Umbilical cord (tissue), 2 donors: ENCODE data around the gene PRDM11. TPM values are rescaled to one million over a fixed set of nuclear protein-coding genes. Genes with fewer than 3 reads are reported as not detected.
A peak's percentile ranks its signal among the peaks of the same experiment; 100 is the strongest.

ENCODE experiments used
- DNase-seq: peaks from one replicate; pipeline ENCODE4 v3.0.0-alpha.2; 2015; ENCODE audit warnings: low spot score
- total RNA-seq: library from RNA; depleted of rRNA; stranded (reverse); fragments of >200 nt; gene quantifications from one replicate; pipeline ENCODE4 v1.2.3, GENCODE V29; 2014; ENCODE audit warnings: low replicate concordance; ENCODE audit not compliant: insufficient read depth

The PRDM11 gene
- total RNA-seq, 1 donor from 2014 or later: 14.2 TPM

DNA sequence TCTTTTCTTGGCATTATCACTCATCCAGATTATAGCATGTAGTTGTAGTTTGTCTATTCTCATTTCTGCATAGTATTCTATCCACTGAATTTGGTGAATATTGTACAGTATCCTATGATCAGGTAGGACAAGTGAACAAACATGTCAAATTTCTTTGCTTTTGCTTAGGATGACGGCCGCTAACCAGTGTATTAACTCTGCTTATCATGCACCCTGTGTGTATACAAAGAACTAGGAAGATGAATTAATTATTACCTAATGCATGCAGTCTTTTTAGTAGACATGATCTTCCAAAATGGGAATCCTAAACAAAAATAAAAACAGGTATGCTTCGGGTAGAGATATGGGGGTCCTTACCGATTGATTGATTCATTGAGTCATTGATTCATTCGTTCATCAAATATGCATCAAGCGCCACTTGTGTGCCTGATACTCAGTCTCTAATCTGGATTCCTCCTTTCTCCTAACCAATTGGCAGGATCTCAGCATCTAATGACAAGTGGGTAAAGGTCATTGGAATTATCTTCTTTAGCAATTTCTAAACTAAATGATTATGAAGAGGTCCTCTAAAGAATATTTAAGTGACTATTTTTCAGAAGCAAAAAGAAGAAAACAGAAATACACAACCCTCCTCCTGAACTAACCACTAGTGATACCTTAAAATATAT is 27.9 kb downstream of the PRDM11 start:
- DNase-seq: no peak

DNA sequence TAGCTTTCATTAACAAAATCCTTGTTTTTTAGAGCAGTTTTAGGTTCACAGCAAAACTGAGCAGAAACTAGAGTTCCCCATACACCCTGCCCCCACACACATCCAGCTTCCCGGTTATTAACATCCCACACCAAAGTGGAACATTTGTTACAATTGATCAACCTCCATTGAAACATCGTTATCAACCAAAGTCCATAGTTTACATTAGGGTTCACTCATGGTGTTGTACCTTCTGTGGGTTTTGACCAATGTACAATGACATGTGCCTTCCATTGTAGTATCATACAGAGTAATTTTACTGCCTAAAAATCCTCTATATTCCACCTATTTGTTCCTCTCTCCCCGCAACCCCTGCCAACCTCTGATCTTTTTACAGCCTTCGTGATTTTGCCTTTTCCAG is 28.5 kb downstream of the PRDM11 start:
- DNase-seq: no peak

DNA sequence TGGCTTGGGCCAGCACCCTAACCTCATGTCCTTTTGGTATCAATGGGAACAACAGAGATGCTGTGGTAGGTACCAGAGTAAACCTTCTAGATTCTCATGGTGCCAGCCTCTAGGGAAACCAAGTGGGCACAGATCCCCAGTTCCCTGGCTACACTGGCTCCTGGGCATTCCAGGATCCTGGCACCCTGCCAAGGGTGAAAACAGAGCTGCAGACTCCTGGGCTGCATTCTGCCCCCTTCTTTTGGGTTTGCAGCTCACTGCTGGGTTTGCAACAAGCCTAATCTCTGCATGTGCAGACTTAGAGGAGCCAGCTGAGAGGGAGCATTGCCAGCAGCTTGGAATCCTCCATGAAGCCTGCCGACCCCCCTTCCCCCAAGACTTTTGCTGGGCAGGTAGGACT is 30.6 kb downstream of the PRDM11 start:
- no peak for DNase-seq

DNA sequence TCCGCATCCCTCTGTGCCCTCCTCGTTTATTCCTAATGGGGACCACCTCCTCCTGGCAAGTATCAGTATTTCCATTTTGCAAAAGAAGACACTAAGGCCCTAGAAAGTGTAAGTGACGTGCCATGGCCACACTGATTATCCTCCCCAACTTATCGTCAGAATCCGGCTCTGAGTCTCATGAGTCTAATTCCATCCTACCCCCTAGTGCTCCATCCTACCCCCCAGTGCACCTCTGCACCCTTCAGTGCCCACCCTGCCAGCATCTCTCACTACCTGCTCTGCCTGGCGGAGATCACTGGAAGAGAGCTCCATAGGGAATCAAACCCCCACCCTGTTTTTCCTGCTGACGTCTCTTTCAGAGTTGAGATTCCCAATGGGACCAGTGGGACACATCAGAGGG is 31.8 kb downstream of the PRDM11 start:
- no peak for DNase-seq

DNA sequence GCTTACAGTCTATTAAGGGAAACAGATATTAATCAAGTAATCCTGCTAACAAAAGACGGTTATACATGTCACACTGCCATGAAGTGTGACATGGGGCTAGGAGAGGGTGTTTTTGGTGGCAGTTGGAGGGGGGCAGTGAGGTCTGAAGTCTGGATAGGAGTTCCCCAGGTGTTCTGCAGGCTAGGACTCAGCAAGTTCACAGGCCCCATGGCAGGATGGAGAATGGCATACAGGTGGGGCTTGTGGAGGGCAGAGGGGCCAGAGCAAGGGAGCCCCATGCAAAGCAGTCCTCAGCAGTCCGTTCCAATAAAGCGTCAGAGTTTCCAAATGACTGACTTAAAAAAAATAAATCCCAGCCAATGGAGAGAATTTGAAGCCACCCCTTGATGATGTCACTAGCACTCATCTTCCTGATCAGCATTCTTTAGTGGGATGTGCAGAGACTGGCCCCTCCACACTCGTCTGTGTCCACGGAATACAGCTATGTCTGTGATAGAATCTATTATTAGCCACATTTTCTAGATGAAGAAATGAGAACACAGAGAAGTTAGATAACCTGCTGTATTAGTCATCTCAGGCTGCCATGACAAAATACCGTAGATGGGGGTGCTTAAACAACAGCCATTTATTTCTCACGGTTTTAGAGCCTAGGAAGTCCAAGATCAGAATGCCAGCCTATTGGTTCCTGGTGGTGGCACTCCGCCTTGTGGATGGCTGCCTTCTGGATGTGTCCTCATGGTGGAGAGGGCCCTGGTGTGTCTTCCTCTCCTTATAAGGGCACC is 32.6 kb downstream of the PRDM11 start:
- peak; percentile 61 for DNase-seq

DNA sequence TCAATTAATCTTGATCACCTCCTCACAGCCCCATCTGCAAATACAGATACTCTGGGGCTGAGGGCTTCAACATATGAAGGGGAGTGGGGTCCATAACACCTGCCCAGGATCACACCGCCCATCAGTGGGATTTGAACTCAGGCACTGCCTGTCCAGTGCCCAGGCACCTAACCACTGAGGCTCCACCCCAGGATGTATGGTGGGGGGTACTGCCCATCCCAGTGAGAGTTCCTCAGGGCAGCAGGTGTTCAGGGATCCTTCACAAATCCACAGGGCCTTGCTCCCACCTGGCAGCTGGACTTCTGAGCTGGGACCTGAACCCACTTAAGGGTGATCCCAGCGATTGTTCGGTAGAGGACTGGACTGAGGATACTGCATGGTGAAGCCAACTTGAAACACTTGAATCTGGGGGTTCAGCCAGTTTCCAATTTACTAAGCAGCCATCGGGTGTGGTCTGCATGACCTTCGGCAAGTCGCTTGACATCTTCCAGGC is 33.3 kb downstream of the PRDM11 start:
- no peak for DNase-seq

- DNase-seq: peak; percentile 82
Measured at GRCh38 chr11:45180179-45180847, 33.9 kb downstream of the PRDM11 start.

- no peak for DNase-seq
Measured at GRCh38 chr11:45180848-45181192, 34.4 kb downstream of the PRDM11 start.

- DNase-seq: peak; percentile 48
Measured at GRCh38 chr11:45181193-45181888, 34.9 kb downstream of the PRDM11 start.

DNA sequence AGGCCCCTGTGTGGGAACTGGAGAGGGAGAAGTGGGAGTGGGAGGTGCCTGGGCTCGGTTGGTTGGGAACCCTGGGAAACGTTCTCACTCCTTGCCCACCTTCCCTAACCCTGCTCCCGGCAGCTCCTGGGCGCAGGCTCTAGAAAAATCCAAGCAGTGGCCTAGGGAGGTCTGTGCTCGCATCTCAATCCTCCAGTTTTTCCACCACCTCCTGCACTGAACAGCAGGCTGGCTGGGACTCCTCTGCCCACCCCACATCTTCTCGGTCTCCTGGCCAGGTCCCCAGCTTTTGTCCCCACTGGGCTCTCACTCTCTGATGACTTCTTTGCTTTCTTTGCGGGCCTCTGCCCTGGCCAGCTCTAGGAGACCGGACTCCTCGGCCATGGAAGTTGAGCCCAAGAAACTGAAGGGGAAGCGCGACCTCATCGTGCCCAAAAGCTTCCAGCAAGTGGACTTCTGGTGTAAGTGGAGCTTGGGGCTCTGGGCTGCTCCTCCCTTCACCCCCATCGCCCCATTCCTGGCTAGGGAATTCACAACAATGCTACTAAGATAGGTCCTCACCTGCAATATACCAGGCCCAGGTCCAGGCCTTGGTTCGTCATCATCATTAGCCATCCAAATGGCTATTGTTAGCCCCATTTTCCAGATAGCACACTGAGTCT is 35.6 kb downstream of the PRDM11 start:
- DNase-seq: no peak

DNA sequence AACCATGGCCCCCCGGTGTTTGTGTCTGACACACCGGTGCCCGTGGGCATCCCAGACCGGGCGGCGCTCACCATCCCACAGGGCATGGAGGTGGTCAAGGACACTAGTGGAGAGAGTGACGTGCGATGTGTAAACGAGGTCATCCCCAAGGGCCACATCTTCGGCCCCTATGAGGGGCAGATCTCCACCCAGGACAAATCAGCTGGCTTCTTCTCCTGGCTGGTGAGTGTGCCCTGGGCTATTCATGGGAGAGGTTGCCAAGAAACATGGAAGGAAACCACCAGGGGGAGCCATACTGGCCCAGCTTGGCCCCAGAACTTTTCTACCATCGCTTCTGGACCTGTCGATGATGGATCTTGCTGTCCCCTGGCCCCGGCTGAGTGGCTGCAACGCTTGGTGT is 36.5 kb downstream of the PRDM11 start:
- no peak for DNase-seq

DNA sequence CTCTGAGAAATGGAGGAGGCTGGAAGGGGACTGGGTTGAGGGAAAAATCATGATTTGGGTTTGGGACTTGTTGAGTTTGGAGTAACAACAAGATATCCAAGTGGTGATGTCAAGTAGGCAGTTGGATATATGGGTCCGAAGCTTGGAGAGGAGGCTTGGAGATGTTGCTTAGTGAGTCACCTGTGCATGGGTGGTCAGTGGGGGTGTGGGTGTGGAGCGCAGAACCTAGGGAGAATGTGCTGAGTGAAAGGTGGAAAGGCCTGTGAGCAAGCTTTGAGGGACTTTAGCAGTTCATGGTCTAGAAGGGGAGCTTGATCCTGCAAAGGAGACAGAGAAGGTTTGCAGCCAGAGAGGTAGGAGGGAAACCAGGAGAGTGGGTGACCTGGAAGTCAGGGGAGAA is 38.2 kb downstream of the PRDM11 start:
- no peak for DNase-seq

DNA sequence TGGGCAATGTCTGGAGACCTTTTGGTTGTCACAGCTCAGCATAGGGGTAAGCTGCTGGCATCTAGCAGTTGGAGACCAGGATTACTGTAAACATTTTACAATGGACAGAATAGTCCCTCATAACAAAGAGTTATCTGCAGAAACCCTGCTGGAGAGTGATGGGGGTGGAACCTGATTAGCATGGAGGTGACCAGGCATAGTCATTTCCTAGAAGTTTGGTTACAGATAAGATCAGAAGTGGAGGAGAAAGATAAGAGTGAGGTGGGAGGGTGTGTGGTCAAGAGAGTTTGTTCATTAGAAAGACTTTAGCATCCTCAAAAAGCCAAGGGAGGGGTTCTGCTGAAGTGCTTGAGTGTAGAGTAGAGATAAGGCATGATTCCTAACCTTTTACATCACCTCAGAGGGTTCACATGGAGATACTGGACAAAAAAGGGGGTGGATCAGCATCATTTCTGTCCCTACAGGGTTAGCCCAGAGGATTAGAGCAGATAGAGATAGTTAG is 38.8 kb downstream of the PRDM11 start:
- no peak for DNase-seq

DNA sequence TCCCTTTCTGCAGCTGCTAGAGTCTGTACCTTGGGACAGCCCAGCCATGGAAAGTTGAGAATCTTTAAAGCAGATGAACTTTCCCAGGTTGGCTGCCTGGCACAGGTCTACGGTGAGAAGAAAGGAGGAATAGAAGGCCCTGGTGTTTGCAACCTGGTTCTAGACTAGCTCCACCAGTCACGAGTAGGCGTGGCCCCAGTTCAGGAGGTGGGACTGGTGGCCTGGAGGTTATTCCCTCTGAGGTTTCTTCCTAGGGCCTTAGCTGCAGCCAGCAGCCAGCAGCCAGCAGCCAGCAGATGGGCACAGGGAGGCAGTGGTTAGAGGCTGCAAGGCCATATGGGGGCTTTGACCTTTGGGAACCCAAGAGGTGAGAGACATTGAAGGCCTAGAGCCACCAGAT is 40.9 kb downstream of the PRDM11 start:
- no peak for DNase-seq

- DNase-seq: no peak
Measured at GRCh38 chr11:45188127-45188526, 41.7 kb downstream of the PRDM11 start.

DNA sequence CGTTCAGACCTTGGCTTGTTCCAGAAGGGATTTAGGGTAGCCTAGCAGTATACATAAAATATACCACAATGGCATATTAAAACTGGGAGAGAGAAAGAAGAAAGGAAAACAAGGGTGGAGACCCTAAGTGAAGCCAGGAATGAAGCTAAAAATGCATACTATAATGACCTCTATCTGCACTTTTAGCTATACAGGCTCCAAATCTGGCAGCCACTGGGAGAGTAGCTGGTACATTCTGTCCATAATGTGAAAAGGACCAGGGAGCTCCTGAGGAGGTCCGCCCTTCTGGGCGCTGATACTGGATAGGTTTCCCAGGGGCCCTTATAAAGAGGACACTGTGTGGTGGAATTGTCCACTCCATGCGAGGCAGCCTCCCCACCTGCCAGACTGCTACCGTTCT is 42.8 kb downstream of the PRDM11 start:
- peak; percentile 72 for DNase-seq

DNA sequence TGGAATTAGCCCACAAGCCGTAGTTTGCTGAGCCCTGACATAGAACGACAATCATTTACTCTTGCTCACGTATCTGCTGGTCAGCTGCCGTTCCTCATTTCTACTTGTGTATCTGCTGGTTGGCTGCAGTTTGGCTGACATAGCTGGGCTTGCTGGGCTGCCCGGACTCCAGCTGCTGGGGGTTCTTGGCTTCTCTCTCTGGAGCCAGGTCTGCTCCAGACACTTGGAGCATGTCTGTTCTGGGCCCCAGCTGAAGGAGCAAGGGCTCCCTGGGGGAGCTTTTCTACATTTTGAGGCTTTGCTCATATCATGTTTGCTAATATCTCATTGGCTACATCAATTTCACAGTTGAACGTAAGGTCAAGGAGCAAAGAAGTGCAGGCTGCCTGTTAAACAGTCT is 47.3 kb downstream of the PRDM11 start:
- DNase-seq: no peak

DNA sequence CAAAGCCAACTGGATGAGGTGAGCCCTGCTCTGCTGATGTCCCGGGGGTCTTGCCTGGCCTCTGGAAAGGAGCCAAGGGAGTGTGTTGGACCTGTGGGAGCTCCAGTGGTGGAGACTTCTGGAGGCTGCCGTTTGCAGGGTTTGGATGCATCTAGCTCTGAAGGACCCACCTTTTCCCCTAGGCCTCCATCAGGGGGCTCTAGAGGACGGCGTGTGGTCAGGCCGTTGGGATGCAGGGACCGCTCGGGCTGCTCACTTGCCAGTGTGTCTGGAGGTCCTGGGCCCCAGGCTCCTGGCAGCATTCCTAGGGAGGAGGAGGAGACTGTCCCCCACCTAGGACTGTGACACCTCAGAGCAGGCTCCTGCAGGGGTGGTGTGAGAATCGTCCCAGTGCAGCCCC is 58.3 kb downstream of the PRDM11 start:
- DNase-seq: no peak

DNA sequence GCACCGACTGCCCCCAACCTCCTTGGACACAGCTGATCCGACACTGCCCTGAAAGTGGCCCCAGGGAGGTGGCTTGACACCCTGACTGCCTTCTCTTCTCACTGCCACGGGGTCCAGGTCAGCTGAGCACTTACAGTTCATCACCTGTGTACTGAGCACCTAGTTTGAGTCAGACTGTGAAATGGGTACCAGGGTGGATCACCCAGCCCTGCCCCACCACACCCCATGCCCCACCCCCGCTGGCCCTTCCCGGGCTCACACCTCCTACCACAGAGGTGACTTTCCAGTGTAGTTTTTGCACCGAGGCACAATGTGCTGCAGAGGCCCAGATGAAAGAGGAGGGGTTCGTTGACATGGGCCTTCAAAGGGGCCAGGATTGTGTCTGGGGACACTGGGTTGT is 59.5 kb downstream of the PRDM11 start:
- no peak for DNase-seq

DNA sequence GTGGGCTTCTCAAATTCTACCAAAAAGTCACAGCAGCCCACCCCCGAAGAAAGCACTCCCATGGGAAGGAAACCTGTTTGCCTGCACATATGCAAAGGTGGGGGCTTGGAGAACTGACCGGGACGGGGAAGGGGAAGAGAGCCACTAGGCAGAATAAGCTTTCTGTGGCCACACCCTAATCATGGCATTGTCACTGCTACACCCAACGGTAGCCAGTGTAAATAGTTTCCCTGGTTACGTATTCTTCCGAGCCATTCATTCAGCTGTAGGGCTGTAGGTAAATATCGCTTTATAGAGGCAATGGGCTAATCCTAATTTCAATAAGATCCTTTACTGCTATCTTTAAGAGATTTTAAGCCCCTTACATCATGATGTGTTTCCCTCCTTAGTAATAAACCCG is 61.7 kb downstream of the PRDM11 start:
- peak; percentile 21 for DNase-seq
